UCSD-AML1 (cell line): ENCODE measurements around the gene NEK10.

Source experiments
- DNase-seq: peaks from one replicate; lab custom pipeline; 2025; ENCODE audit not compliant: unreplicated experiment; lab: John Stamatoyannopoulos, UW

The NEK10 gene

GRCh38 chr3:27176256-27176655, 192.9 kb downstream of the NEK10 start:
- no peak for DNase-seq

- DNase-seq: no peak
These were observed 194.7 kb downstream of the NEK10 start for GRCh38 chr3:27174530-27174929.

- no peak for DNase-seq
These were observed 198.1 kb downstream of the NEK10 start for GRCh38 chr3:27171113-27171512.

- no peak for DNase-seq
These were observed 202.3 kb downstream of the NEK10 start for GRCh38 chr3:27166888-27167287.

GRCh38 chr3:27165321-27165721, 203.9 kb downstream of the NEK10 start:
- no peak for DNase-seq

GRCh38 chr3:27160779-27161287, 208.3 kb downstream of the NEK10 start:
- DNase-seq: no peak

GRCh38 chr3:27160146-27160545, 209.0 kb downstream of the NEK10 start:
- DNase-seq: no peak

- DNase-seq: no peak
These were observed 222.0 kb downstream of the NEK10 start for GRCh38 chr3:27147215-27147614.

- DNase-seq: no peak
These were observed 222.4 kb downstream of the NEK10 start for GRCh38 chr3:27146786-27147185.

GRCh38 chr3:27145719-27146118, 223.5 kb downstream of the NEK10 start:
- no peak for DNase-seq

GRCh38 chr3:27141668-27142067, 227.5 kb downstream of the NEK10 start:
- no peak for DNase-seq

GRCh38 chr3:27138562-27138961, 230.6 kb downstream of the NEK10 start:
- DNase-seq: no peak

- no peak for DNase-seq
These were observed 231.2 kb downstream of the NEK10 start for GRCh38 chr3:27138005-27138404.

- DNase-seq: peak; percentile 39
These were observed 234.9 kb downstream of the NEK10 start for GRCh38 chr3:27134171-27134796.

- DNase-seq: no peak
These were observed 236.1 kb downstream of the NEK10 start for GRCh38 chr3:27133060-27133459.

- DNase-seq: no peak
These were observed 238.4 kb downstream of the NEK10 start for GRCh38 chr3:27130796-27131195.

GRCh38 chr3:27127879-27128278, 241.3 kb downstream of the NEK10 start:
- DNase-seq: no peak

- no peak for DNase-seq
These were observed 242.0 kb downstream of the NEK10 start for GRCh38 chr3:27127195-27127594.

- no peak for DNase-seq
These were observed 243.2 kb downstream of the NEK10 start for GRCh38 chr3:27125821-27126501.

- no peak for DNase-seq
These were observed 249.5 kb downstream of the NEK10 start for GRCh38 chr3:27119639-27120038.

GRCh38 chr3:27115352-27115751, 253.8 kb downstream of the NEK10 start:
- no peak for DNase-seq

- DNase-seq: no peak
These were observed 254.5 kb downstream of the NEK10 start for GRCh38 chr3:27114684-27115083.

GRCh38 chr3:27114129-27114528, 255.1 kb downstream of the NEK10 start:
- no peak for DNase-seq
